NCI-H748 (cell line): ENCODE results near the gene UBE4A.
"Not testable (repeated sequence)": the region's sequence is repeated elsewhere in the genome, so short reads cannot be mapped to it uniquely, and the experiment has no call there.

ENCODE experiments used
- DNase-seq: peaks from one replicate; lab custom pipeline; 2025; ENCODE audit not compliant: unreplicated experiment; lab: John Stamatoyannopoulos, UW

Gene UBE4A

GRCh38 chr11:118398791-118399559, 39.6 kb downstream of the UBE4A start:
- DNase-seq: no peak

GRCh38 chr11:118401151-118401879, 41.9 kb downstream of the UBE4A start, which contains the start of gene ATP5MG:
ATP5MG (plus strand) TSS chr11:118401606; CDS start chr11:118401666, 60 bp downstream.
- DNase-seq: peak; percentile 83

GRCh38 chr11:118401880-118402590, 42.6 kb downstream of the UBE4A start:
- no peak for DNase-seq

GRCh38 chr11:118402594-118402993, 43.2 kb downstream of the UBE4A start:
- DNase-seq: not testable (repeated sequence)

GRCh38 chr11:118406599-118407166, 47.3 kb downstream of the UBE4A start:
- DNase-seq: peak; percentile 90

GRCh38 chr11:118410055-118410745, 50.8 kb downstream of the UBE4A start:
- DNase-seq: no peak

GRCh38 chr11:118411530-118411929, 52.1 kb downstream of the UBE4A start:
- DNase-seq: no peak

GRCh38 chr11:118412921-118413320, 53.5 kb downstream of the UBE4A start:
- no peak for DNase-seq

GRCh38 chr11:118415062-118415738, 55.8 kb downstream of the UBE4A start:
- DNase-seq: no peak

- no peak for DNase-seq
Measured at GRCh38 chr11:118415739-118416068, 56.3 kb downstream of the UBE4A start.

GRCh38 chr11:118416900-118417299, 57.5 kb downstream of the UBE4A start:
- not testable (repeated sequence) for DNase-seq

- DNase-seq: no peak
Measured at GRCh38 chr11:118417801-118418200, 58.4 kb downstream of the UBE4A start.

GRCh38 chr11:118418766-118419165, 59.4 kb downstream of the UBE4A start:
- DNase-seq: no peak

GRCh38 chr11:118427707-118428106, 68.3 kb downstream of the UBE4A start:
- DNase-seq: no peak

- no peak for DNase-seq
Measured at GRCh38 chr11:118430956-118431355, 71.6 kb downstream of the UBE4A start.

GRCh38 chr11:118434123-118434552, 74.7 kb downstream of the UBE4A start:
- DNase-seq: peak; percentile 35

GRCh38 chr11:118434553-118435289, 75.3 kb downstream of the UBE4A start:
- DNase-seq: peak; percentile 54

- DNase-seq: peak; percentile 89
Measured at GRCh38 chr11:118435290-118435892, 76.0 kb downstream of the UBE4A start.
